ENCODE results near the gene DDN.

DDN gene

DNA sequence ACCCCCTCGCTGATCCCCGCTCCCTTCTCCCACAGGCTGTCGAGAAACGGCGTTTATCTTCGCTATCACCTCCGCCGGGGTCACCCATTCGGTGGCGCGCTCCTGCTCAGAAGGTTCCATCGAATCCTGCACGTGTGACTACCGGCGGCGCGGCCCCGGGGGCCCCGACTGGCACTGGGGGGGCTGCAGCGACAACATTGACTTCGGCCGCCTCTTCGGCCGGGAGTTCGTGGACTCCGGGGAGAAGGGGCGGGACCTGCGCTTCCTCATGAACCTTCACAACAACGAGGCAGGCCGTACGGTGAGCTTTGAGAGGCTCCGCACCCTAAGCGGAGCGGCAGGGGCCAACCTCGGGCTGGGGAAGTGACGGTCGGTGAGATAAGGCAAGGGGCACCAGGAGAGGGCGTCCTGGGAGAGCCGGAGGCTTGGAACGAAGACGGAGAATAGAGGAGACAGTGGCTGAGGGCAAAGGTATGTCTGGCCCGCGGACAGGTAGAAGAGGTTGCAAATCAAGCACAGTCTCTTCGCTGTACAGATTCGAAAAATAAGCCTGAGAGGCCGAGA lies 18.7 kb downstream of the DDN start:
- DNase-seq = no peak

DNA sequence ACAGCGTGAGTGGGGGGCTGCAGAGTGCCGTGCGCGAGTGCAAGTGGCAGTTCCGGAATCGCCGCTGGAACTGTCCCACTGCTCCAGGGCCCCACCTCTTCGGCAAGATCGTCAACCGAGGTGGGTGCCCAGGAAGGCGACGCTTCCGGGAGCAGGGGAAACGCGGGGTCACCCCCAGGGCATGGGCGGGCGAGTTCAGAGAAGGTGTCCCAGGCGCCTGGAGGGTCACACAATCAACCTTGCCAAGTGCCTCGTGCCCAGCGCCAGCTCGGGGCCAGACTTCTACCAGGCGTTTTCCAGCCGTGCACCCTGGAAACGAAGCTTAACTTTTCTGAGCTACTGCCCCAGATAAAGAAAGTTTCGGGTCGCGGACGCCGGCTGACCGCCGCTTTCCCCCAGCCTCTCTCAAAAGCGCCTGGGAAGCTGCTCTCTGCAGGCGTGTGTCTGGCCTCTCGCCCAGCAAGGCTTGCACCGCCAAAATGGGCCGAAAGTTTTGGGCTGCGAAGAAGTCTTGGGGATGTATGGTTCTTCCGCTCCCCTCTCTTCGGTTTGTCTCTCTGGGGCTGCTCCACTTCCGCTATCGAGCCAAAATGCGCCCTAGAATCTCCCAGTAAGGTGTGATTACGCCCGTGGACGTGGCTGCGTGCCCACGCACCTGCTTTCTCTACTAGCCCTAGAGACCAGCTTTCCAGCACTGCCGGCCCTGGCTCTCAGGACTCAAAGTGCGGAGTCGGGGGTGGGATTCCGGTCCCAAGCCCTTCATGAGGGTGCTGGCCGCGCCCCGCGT lies 19.4 kb downstream of the DDN start:
- DNase-seq = no peak

DNA sequence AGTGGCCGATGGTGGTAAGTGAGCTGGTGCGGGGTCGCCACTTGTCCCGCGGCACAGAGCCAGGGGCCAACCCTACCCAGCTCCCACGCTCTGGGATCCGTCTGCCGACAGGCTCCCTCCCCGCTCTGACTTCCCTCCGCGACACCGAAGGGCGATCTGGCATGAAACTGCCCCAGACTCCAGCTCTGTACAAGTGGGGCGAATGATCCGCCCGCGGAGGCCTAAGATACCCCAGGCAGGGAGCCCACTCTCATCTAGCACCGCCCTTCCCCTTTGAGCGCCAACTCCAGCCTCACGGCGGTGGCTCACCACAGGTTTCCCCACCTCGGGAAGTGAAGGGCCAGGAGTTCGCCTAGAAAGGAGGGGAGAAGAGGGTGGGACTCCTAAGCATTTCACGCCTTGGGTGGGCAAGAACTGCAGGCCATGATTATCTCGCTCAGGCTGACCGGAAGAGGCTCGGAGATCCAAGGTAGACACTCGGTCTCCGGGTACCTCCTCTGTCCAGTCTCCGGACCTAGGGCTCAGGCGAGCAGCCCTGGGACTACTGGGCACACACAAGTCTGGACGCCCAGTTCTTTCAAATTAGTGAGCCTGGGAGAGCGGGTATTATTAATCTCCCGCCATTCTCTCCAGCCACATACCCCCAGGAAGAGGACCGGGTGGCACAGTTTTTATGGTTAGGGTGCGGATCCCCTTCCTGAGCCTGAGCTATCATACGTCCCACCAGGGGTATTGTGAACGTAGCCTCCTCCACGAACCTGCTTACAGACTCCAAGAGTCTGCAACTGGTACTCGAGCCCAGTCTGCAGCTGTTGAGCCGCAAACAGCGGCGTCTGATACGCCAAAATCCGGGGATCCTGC lies 20.2 kb downstream of the DDN start:
- no peak for DNase-seq

DNA sequence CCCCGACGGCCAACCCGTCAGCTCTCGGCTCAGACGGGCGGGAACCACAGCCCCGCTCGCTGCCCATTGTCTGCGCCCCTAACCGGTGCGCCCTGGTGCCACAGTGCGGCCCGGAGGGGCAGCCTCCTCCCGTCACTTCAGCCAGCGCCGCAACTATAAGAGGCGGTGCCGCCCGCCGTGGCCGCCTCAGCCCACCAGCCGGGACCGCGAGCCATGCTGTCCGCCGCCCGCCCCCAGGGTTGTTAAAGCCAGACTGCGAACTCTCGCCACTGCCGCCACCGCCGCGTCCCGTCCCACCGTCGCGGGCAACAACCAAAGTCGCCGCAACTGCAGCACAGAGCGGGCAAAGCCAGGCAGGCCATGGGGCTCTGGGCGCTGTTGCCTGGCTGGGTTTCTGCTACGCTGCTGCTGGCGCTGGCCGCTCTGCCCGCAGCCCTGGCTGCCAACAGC lies 20.9 kb downstream of the DDN start, which contains the start of gene WNT1:
WNT1 (plus strand) TSS at position 32 of the 450 bp plus-strand sequence; CDS start at position 361, 329 bp downstream.
- no peak for DNase-seq

DNA sequence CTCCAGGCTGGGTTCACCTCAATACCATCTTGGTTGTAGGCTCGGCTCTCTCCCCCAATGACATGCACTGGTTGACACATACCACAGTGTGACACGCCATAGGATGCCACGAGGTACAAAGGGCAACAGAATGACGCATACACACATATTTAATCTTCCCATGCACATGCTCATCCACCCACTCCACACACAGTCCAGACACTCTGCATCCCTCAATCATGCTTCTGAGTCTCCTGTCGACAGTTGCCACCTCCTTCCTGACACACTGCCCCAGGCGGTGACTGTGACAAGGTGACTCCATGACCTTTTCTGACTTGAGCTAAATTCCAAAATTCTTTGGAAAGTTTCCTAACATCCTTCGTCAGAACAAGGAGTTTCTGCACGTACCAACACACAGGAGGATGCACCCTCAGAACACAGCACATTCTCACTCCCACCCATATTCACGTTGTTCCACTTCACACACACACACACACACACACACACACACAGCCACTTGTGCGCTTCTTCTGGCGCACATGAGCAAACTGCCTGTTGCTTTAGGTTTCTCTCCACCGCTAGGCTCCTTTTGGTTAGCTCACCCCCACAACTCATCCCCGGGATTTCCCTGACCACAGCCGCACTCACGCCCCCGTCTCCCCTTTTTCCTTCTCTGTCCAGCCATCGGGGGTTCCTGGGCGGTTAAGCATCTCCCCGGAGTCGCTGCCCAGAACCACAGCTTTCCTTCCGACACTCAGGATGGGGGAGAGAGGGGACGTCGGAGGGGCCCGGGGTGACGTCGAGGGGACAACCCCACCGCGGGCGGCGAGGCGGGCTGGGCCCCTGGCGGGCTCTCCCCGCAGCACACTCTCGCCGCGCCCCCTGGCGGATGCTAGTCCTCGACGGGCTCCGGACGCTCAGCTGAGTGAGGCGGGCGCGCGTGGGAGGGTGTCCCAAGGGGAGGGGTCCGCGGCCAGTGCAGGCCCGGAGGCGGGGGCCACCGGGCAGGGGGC lies 21.6 kb downstream of the DDN start:
- DNase-seq = no peak

DNA sequence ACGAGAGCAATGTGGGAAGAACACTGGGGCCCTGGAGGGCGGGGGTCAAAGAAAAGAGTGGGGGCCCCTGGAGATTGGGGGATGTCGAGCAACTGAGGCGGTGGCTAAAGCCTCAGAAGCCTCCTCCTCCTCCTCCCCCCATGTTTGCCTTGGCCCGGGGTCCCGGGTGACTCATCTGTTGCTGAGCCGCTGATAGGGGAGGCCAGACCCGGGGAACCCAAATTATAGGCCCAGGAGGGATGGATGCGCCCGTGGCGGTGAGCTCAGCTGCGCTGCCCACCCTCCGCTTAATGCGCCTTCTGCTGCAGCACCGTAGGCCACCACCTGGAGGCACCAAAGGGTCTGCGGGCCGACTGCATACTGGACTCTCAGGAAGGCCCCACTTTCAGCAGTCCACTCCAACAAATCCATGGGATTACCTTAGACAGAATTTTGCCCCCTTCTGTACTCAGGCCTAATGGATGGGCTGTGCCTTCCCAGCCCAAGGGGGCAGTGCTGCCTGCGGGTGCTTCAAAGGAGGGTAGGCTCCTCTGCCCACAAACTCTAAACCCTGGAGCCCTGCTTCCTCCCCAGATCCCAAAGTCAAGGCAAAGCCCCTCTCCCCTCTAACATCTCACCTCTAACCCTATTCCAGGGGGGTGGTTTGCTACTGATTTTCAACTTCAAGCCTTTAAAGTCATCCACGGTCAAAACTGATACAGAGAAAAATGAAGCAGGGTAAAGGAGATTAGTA lies 25.1 kb downstream of the DDN start:
- DNase-seq = no peak

DNA sequence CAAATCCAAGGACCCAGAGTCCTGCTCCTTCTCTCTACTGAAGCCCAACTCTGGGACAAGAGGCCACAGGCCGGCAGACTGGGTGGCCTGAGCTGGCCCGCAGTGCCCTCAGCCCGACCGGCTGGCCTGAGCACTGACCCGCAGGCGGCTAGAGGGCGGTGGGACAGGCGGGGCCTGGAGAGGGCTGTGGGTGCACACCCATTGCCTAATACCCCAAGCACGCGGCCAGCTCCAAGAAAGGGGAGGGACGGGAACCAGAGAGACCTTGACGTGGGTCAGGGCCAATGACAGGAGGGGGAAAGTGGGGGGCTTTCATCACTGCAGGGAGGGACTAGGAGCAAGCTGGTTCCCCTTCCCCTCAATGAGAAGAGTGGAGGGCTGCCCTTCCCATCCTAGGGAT lies 25.6 kb downstream of the DDN start:
- DNase-seq = no peak

DNA sequence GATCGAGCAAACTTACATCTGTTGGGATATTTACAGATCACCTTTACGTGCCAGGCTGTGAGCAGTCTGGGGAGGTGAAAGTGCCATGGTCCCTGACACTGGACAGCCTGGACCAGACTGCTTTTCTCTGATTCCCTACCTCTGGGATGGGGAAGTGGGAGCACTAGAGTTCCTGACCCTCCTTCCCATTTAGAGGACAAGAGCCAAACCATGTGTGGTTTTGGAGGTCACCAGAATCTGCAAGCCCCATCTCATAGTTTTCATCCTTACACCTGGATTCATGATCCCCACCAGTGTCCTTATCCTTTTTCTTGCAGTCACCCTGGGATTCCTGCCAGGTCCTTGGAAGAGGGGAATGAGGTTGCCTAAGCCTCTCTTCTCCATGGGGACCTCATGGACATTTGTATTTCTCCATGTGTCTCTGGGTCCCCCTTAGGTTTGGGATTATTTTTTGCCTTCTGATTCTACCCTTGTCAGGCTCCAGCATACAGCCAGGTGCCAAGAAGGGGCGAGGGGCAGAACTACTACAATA lies 26.2 kb downstream of the DDN start:
- DNase-seq = no peak

DNA sequence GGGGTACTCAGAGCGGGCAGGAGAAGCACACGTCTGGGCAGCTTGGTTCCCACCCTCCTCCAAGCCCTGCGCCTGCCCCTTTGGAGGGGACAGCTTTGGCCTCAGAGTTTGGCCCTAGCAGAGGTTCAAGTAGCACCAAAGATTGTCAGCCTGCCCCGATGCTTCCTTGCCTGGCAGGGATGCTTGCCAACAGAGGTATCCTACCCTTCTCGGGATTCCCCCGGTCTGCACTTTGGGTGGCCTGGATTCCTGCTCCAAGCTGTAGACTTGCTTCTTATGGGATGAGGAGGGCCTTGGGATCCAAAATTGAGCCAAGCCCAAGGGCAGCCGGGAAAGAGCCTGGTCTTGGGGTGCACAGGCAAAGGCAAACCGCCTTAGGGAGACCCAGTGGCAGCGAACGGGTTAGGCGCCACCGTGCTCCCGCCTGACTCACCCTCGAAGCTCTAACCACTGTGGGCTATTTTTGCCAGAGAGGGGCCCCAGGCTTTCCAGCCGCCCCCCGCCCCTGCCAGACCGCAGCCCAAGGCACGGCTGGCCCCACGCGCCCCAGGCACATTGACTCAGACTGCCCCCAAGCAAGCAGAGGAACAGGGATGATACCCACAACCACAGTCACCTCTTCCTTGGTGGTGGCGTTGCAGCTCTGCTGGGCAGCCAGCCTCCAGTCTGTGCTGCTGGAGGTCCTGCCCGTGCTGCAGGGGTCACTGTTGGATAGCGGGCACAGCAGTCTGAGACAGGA lies 26.8 kb downstream of the DDN start:
- DNase-seq = no peak

DNA sequence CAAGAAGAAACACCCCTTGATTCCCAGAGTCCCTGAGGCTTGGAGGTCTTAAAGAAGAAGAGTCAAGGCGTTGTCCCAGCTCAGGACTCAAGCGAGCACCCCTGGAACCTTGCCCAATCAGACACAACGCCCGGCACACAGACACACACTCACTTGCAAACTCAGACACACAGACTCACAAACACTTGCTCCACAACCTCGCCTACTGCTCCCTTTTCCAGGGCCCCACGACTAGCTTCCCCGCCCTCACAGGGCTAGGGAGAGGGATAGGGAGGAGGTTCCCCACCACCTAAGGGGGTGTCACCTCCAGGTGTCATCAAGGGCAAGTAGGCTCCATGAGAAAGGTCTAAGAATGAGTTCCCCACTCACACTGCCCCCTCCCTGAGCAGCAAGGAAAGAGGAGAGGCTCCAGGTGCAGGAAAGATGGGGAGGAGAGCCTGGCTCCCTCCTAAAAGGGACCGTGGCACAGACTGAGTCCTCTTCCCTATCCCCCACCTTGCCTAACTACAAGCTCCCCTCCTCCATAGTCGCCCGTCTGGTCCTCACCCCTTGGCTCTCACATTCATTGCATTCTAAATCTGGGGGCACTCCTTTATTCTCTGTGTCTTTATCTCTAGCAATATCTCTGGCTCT lies 28.4 kb downstream of the DDN start:
- no peak for DNase-seq

DNA sequence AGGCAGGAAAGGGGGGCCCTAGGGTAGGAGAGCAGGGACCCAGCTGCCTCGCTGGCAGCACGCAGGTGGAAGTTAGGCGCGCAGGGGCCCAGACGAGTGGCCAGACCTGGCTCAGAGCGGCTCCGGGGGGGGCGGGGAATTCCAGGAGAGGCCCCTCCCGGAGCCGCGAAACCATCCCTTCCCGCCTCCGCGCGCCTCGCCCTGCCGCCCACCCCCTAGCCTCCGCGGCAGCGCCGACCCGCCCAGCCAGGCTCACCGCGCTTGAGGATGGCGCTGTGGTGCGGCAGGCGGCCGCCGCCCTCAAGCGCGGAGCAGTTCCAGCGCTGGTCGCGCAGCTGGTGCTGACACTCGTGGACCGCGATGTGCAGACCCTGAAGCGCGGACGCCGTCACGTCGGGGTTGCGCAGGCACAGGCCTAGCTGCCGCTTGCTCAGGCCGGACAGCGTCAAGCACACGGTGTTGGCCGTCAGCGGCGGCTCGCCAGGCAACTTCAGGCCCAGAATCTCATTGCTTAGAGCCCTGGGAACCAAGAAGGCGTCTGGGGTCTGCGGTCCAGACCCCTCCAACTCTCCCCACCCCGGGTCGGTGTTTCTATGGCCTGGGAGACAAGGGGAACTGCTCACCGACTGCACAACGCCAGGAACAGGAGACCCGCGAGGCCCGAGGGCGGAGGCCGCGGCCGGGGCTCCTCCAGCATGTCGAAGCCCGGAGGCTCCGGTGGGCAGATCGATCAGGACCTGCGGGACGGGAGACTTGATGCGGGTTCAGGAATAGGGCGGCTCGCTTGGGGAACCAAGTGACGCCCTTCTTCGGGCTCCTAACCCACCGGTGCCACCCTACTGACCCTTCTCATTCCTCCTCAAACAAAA lies 29.1 kb downstream of the DDN start:
- DNase-seq = no peak

DNA sequence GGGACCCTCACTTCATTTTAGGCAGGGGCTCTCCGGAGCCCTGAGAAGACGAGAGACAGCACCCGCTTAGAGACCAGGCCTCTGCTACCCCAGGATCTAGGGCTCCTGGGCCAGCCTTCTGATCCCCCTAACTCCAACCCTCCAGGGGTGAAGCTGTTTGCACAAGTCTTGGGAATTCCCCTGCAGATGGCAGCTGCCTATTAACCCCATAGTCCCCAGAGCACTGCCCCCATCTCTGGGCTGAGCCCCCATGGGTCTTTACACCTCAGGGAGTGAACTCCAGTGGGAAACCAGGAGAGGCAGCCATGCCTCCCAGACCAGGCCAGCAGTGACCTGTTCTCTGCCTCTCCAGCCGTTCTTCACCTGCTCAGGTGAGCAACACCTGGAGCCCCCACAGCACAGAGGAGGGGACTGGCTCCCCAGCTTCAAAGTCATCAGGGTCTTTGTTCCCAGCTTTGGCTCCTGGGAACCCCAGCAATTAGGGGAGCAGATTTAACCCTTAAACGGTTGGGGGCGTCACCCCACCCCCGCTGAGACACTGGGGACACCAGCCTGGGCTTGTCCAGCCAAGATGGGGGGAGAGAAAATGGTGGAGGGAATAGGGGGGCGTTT lies 29.9 kb downstream of the DDN start:
- DNase-seq = no peak

DNA sequence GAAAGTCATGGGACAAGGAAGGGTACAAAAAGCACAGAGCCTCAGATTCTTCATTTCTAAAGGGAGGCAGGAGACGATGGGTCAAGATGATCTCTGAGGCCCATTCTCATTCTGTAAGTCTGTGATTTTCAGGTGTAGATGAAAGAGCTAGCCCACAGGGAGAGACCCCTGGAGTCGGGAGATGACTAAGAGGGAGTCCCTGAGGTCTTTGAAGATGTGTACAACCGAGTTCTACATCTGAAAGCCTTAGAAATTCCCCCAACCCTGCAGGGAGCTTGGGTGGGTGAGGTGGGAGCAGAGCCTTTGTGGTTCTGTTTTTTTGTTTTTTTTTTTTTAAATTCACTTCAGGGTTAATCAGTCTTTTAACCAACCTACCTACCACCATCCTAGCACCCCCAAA lies 30.7 kb downstream of the DDN start:
- DNase-seq = no peak

DNA sequence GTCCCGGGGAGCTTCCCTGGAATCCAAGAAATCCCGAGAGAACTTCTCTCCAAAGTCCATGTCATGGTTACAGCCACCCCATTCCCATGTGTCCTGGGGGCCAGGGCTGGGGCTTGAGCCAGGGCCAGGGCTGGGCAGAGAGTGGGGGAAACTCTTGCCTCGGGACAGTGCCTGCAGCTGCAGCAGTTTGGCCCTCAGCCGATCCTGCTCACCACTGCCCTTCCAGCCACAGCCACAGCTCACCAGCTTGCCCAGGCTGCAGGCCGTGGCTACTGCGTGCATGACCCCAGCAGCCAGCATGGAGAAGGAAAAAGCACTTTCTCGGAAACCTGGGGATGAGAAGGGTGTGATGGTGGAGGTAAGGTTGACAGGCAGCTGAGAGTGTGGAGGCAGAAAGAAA lies 31.2 kb downstream of the DDN start:
- no peak for DNase-seq

DNA sequence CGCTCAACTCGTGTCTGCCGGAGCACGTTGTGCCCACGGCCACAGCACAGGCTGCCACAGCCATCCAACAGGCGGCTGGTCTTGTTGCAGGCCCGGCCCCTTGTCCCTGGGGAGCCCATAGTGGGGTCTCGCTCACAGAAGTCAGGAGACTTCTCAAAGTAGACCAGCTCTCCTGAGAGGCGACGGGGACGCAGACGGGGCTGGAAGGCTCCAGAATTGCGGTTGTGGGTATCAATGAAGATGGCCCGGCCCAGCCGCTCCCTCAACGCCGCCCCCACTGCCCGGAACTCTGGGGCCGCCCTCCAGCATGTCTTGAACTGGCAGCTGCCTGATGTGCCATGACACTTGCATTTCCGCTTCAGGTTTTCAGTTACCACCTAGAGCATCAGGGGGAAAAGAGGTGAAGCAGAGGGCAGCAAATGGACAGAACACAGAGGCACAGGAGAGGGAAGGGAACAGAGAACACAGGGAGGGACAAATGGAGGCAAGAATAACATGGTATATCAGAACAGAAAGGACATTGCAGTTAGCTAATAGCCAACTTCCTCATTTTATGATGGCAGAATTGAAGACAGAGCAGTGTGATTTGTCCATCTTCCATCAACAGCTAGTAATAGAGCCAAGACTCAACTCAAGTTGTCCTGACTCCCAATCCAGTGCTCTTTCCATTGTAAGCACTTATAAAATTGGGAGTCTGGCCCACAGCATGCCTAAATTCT lies 32.8 kb downstream of the DDN start:
- DNase-seq = no peak

DNA sequence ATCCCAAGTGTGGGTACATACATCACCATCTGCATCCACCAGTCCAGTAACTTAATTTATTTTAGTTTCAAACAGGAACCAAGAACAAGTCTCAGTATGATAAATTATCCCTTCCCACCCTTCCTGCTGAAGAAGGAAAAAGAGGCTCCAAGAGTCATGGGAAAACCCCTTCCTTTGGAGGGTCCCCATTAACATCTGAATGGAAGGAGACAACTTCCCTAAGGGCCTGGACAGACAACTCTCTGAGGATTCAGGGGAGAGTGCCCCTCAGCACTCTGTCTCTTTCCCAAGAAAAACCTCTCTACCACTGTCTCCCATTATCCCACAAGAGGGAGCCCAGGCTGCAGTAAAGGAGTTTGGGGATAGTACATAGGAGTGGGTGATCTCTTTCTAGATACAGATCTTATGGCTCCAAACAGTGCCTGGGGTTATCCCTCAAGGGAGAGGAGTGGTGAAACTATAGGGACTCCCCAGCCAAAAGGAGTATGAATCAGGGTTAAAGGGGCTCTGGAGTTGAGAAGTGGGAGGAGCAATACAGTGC lies 33.8 kb downstream of the DDN start:
- DNase-seq = no peak

DNA sequence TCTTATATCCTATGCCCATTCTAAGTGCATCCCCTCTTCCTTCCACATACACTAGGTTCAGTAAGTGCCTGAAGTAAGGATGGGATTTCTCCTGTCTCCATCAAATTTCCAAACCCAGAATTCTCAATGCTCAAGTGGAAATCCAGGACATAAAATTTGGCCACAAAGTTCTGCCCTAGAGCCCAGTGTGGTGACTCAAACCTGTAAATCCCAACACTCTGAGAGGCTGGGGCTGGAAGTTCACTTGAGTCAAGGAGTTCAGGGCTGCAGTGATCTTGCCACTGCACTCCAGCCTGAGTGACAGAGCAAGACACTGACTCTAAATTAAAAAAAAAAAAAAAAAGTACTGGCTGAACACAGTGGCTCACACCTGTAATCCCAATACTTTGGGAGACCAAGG lies 37.4 kb downstream of the DDN start:
- no peak for DNase-seq

DNA sequence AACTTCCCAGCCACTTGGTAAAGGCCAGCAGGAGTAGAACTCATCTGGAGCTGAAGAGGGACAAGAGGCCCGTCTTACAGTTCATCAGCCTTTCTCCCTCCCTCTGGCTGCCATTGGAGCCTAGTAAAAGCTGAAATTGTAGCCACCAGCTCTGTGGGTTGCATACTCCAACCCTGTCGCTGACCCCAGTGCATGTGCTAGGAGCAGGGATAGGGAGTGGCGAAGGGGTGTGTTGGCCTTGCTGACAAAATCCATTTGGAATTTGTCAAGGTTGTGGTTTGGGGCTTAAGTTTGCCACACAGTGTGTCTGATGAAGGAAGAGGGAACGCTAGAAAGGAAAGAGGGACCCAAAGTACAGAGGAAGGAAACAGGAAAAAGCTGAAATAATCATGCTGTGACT lies 37.8 kb downstream of the DDN start:
- DNase-seq = no peak

All from NCI-H2227 treated with DMSO at 0.1 percent for 48 hours (cell line).